Glomerular endothelial cell (primary cell): ENCODE results near the gene LARP4. TPM values are rescaled to one million over a fixed set of nuclear protein-coding genes. Genes with fewer than 3 reads are reported as not detected.
"Not testable (repeated sequence)": the region's sequence is repeated elsewhere in the genome, so short reads cannot be mapped to it uniquely, and the experiment has no call there.

Experiments used
- DNase-seq: peaks from one replicate; pipeline ENCODE4 v3.0.0-alpha.2; 2011; ENCODE audit warnings: low read depth, low spot score; ENCODE audit errors: extremely low read depth
- total RNA-seq: library from RNA; depleted of rRNA; stranded (reverse); fragments of >200 nt; gene quantifications from 2 replicates; pipeline ENCODE4 v1.2.3, GENCODE V29; 2015

The LARP4 gene
- total RNA-seq, 1 donor from 2014 or later = 39.7 TPM

GRCh38 chr12:50400104-50400637, 514 bp upstream of the LARP4 start:
- no peak for DNase-seq

- no peak for DNase-seq
These were observed 906 bp downstream of the LARP4 start for GRCh38 chr12:50401500-50402081.

GRCh38 chr12:50402264-50403000, 1.7 kb downstream of the LARP4 start:
- DNase-seq = no peak

- DNase-seq = no peak
These were observed 2.3 kb downstream of the LARP4 start for GRCh38 chr12:50403001-50403440.

- DNase-seq = no peak
These were observed 3.6 kb downstream of the LARP4 start for GRCh38 chr12:50404307-50404706.

- no peak for DNase-seq
These were observed 10.5 kb downstream of the LARP4 start for GRCh38 chr12:50411051-50411660.

- DNase-seq = no peak
These were observed 15.3 kb downstream of the LARP4 start for GRCh38 chr12:50415899-50416479.

- no peak for DNase-seq
These were observed 18.6 kb downstream of the LARP4 start for GRCh38 chr12:50419112-50419909.

- not testable (repeated sequence) for DNase-seq
These were observed 22.2 kb downstream of the LARP4 start for GRCh38 chr12:50422855-50423254.

- not testable (repeated sequence) for DNase-seq
These were observed 22.7 kb downstream of the LARP4 start for GRCh38 chr12:50423342-50423741.

- DNase-seq = no peak
These were observed 25.0 kb downstream of the LARP4 start for GRCh38 chr12:50425589-50426258.

- DNase-seq = not testable (repeated sequence)
These were observed 31.0 kb downstream of the LARP4 start for GRCh38 chr12:50431656-50432055.

- no peak for DNase-seq
These were observed 39.6 kb downstream of the LARP4 start for GRCh38 chr12:50440288-50440687.

- no peak for DNase-seq
These were observed 41.1 kb downstream of the LARP4 start for GRCh38 chr12:50441763-50442162.

GRCh38 chr12:50442178-50442908, 41.7 kb downstream of the LARP4 start:
- no peak for DNase-seq

- not testable (repeated sequence) for DNase-seq
These were observed 49.0 kb downstream of the LARP4 start for GRCh38 chr12:50449671-50450070.

- DNase-seq = no peak
These were observed 52.1 kb downstream of the LARP4 start for GRCh38 chr12:50452795-50453194.

GRCh38 chr12:50453872-50454271, 53.2 kb downstream of the LARP4 start:
- no peak for DNase-seq

- DNase-seq = no peak
These were observed 57.9 kb downstream of the LARP4 start for GRCh38 chr12:50458606-50459005.
